NCI-H524 treated with DMSO at 0.1 percent for 48 hours (cell line): ENCODE data around the gene SEC23A.
"Not testable (repeated sequence)": the region's sequence is repeated elsewhere in the genome, so short reads cannot be mapped to it uniquely, and the experiment has no call there.

Experiments
- DNase-seq: peaks from one replicate; lab custom pipeline; 2025; lab: John Stamatoyannopoulos, UW

SEC23A gene

DNA sequence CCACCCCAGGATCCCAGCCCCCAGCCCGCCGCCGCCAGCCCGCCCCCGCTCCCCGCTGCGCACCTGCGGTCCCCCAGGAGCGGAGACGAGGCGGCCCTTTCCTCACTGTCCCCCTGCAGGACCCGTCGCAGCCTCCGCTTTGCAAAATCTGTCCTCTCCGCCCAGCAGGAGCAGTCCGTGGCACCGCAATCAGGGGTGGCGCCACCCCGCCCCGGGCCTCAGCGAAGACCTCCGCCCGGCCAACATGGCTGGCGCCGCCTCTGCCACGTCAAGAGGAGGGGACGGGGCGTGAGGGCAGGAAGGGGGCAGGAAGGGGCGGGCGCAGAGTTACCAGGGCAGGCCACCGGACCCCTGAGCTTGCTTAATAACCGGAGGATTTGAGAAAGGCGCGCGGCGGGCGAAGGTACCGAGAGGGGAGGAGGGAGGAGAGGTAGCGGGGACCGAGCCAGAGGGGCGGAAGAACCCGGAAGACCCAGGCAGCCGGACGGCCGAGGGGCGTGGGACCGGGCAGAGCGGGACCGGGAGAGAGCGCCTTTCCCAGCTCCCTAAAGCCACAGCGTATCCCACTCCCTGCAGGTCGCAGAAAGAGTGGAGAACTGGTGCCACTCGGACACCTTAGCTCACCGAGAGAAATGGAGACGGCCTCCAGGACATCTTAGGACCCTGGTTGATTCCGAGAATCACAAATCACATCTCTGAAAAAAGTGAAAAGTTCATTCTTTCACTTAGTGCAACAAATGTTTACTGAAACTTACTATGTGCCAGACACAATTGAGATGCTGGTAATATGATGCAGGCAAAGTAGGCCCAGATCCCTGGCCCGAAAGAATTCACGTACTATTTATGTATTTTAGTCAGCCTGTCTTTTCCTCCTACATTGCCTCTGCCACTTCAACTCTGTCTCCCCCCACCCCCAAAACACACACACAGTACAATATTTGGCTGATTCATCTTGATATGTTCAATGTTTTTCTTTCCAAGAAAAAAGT, at the start of gene SEC23A:
Gene SEC23A, minus strand, starts transcription at position 267 of the 989 bp plus-strand sequence. CDS start 7,117 bp downstream, outside the sequence.
- DNase-seq = peak; percentile 91

- DNase-seq = no peak
These were observed 42.4 kb upstream of the SEC23A start for GRCh38 chr14:39145266-39145966.

DNA sequence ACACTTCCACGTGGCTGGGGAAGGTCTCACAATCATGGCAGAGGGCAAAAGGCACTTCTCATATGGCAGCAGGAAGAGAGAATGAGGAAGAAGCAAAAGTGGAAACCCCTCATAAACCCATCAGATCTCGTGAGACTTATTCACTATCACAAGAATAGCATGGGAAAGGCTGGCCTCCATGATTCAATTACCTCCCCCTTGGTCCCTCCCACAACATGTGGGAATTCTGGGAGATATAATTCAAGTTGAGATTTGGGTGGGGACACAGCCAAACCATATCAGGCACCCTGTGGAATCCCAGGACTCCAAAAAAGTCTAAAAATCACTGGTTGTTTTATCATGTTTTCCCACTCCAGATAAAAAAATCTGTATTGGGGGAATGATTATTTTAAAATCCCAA, 40.2 kb upstream of the SEC23A start:
- DNase-seq = not testable (repeated sequence)

DNA sequence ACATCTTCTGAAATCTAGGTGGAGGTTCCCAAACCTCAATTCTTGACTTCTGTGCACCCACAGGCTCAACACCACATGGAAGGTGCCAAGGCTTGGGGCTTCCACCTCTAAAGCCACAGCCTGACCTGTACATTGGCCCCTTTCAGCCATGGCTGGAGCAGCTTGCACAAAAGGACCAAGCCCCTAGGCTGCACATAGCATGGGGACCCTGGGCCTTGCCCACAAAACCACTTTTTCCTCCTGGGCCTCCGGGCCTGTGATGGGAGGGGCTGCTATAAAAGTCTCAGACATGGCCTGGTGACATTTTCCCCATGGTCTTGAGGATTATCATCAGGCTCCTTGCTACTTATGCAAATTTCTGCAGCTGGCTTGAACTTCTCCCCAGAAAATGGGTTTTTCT, 38.6 kb upstream of the SEC23A start:
- DNase-seq = not testable (repeated sequence)

DNA sequence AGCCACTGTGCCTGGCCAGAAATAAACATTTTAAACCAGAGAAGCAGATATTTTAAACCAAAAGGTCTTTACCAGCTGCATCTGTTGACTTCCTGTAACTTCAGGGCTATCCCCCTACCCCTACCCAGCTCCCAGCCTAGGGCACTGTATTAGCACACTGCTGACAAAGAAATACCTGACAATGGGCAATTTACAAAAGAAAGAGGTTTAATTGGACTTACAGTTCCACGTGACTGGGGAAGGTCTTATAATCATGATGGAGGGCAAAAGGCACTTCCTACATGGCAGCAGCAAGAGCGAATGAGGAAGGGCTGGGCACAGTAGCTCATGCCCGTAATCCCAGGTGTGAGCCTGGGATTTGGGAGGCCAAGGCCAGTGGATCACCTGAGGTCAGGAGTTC, 37.1 kb upstream of the SEC23A start:
- no peak for DNase-seq

DNA sequence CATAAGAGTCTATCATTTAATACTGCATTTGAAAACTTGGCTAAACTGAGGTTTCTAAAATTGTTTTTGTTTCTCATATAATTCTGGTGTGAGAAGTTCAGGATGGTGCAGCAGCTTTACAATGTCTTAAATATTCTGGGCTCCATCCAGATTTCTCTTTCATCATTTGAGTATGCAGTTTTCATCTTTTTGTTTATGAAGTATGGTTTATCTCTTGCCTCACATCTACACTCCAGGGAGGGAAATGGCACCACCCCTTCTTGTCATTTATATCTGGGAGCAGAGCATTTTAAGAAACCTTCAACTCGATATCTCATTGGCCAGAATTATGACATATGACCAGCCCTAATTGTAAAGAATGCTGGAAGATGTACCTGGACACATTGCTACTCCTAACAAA, 35.4 kb upstream of the SEC23A start:
- no peak for DNase-seq

DNA sequence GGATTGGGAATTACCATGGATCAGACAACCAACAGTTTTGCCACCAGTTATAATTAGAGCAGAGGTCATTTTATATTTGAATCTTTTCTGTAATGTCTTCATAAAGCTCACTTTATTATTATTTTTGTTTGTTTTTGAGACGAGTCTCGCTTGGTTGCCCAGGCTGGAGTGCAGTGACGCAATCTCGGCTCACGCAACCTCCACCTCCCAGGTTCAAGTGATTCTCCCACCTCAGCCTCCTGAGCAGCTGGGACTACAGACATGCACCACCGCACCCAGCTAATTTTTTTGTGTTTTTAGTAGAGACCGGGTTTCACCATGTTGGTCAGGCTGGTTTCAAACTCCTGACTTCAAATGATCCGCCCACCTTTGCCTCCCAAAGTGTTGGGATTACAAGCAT, 34.8 kb upstream of the SEC23A start:
- not testable (repeated sequence) for DNase-seq

- DNase-seq = no peak
These were observed 19.5 kb upstream of the SEC23A start for GRCh38 chr14:39122330-39123138.

DNA sequence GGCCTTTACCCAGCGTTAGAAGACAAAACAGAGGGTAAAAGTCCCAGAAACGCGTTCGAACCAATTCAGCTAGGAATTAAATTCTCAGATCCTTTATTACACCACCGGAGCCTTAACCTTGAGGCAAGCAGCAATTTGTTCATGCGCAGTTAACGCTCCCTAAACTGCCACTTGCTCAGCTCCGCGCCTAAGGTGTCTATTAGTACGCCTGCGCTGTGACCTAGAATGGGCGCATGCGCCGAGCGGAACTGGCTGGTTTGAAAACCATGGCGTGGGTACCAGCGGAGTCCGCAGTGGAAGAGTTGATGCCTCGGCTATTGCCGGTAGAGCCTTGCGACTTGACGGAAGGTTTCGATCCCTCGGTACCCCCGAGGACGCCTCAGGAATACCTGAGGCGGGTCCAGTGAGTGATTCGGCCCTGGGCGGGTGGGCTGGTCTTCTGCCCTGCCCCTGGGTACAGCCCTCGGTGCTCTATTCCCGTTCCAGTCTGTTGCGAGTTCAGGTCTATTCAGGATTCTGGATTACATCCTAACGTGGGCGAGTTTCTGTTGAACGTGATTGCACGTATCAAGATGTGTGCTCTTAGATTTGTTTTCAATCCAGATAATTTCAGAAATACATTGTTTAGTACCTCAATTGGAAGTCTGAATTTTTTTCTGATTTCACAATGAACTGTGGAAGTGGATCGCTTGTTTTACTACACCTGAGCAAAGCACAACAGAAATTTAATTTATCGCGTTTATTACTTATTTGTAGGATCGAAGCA, 11.2 kb upstream of the SEC23A start, which contains the start of gene GEMIN2:
Gene GEMIN2, plus strand, starts transcription at position 251 of the 766 bp plus-strand sequence. Its CDS starts 16 bp downstream, at position 267.
- peak; percentile 94 for DNase-seq

GRCh38 chr14:39113685-39114072, 10.6 kb upstream of the SEC23A start:
- DNase-seq = no peak

DNA sequence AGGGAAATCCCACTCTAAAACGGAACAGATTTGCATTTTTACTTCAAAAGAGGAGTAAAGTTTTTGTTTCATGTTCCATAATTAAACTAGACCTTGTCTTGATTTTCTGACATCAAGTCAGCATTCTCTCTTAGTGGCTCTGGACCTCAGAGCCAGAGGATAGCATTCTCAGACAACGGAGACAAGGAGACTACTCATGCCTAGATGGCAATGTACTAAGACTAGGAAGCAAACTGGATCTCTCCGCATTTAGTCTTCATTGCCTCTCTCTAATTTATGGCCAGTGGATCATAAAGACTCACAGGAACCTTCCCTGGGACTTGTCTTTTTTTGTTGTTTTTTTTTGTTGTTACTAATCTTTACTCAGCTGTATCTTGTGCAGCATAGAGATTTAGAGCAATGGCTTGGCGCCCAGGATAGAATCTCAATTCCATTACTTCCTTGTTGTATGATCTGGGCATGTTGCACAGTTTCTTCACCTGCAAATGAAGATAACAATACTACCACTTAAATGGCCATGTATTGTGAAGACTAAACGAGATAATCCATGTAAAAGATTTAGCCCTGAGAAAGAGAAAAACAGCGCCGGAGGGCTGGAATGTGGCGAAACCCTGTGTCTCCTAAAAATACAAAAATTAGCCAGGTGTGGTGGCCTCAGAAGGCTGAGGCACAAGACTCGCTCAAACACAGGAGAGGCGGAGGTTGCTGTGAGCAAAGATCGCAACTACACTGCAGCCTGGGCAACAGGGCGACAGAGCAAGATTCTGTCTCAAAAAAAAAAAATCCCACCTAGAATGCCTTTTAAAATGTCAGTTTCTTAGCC, 7.1 kb upstream of the SEC23A start:
- no peak for DNase-seq

GRCh38 chr14:39108791-39109190, 5.8 kb upstream of the SEC23A start:
- DNase-seq = no peak

DNA sequence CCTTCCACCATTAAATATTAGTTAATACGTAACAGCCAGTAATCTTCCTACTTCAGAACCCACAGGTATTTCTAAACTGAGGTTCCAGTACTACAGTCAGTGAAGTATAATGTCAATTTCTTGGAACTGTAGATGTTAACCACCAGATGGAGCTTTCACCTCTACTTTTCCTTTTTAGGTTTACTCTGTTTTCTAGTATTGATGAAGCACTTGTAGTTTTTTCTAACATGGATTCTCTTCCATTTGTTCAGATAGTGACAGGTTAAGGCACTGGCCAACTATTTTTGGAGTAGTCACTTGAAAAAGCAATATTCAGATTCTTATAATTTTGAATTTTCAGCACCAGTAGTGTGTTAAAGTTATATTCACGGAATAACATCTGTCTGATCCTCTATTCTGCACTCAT, 4.6 kb upstream of the SEC23A start:
- peak; percentile 25 for DNase-seq

DNA sequence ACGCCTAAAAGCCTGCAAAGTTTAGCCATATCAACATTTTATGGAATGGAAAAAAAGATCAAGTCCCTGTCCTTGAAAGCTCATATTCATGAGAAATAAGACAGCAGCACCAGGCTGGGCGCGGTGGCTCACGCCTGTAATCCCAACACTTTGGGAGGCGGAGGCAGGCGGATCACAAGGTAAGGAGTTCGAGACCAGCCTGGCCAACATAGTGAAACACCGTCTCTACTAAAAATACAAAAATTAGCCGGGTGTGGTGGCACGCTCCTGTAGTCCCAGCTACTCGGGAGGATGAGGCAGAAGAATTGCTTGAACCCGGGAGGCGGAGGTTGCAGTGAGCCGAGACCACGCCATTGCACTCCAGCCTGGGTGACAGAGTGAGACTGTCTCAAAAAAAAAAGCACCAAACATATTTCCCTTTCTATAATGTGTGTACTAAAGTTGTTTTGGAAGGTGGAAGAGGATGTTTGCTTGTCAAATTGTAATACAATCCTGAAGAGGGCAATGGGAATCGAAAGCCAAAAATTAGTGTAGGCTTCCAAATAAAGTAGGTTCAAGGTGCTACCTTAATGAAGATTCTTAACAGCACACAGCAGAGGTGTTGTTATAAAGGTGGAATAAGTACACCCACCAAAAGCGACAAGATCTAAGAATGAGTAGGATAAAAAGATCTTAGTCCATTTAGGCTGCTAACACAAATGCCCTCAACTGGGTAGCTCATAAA, 1.2 kb upstream of the SEC23A start:
- not testable (repeated sequence) for DNase-seq

GRCh38 chr14:39102265-39102968, 618 bp downstream of the SEC23A start:
- DNase-seq = no peak

DNA sequence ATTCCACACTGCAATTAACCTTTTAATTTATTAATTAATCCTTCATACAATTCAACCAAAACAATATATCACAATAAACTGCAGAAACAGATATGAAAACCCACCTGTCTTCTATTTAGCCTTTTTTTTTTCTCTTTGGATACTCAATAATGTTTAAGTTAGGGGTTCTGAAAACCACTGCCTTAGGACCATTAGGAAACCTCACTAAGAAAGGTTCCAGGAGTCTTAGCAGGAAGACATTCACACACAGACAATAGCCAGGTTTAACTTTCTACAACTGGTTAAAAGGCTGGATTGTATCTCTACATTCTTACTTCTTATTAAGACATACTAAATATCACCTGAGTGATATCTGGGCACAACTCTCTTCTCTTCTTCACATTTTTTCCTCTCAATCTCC, 3.3 kb downstream of the SEC23A start:
- DNase-seq = no peak

- DNase-seq = not testable (repeated sequence)
These were observed 3.8 kb downstream of the SEC23A start for GRCh38 chr14:39099215-39099614.

GRCh38 chr14:39097159-39097558, 5.9 kb downstream of the SEC23A start:
- no peak for DNase-seq

- no peak for DNase-seq
These were observed 8.5 kb downstream of the SEC23A start for GRCh38 chr14:39094515-39094914.
